A549 (cell line): ENCODE results near the gene C1GALT1. TPM values are rescaled to one million over a fixed set of nuclear protein-coding genes. Genes with fewer than 3 reads are reported as not detected.

Source experiments
- ATAC-seq, 2 experiments: fragments of 200-7000 bp in 1 of 2; fragments of >200 bp in 1 of 2; cut with Nextera tagmentation in 1 of 2; cut with Tn5 transposase in 1 of 2; 3 replicates each; pipeline versions ENCODE4 v1.8.0 to v1.9.1; 2018 to 2020; ENCODE audit warnings: mild to moderate bottlenecking in 1 of 2, moderate library complexity in 1 of 2
- CTCF ChIA-PET: fragments of 300-600 bp; sonication (Branson Sonifier 250); formaldehyde crosslinking; extraction: SDS; loops from one replicate; lab custom pipeline; 2021; ENCODE audit warnings: antibody characterized with exemption, inconsistent platforms; lab: Yijun Ruan, JAX
- POLR2A ChIA-PET: fragments of 350-600 bp; formaldehyde crosslinking; extraction: SDS; loops from one replicate; lab custom pipeline; 2021; ENCODE audit warnings: antibody characterized with exemption, inconsistent platforms; lab: Yijun Ruan, JAX
- DNase-seq, 2 experiments: peaks; one replicate each; pipeline versions ENCODE4 v3.0.0 to v3.0.0-alpha.2; 2011 to 2016; ENCODE audit warnings: low read depth in 1 of 2, low spot score in 1 of 2
- FAIRE-seq: peaks from 2 replicates; lab custom pipeline; 2011; peaks lifted over from hg19 to GRCh38; lab: Jason Lieb, UNC
- H3K27ac ChIP-seq, 2 experiments: fragments of >200 bp; sonication (Bioruptor Twin); formaldehyde crosslinking; 3 replicates each; pipeline ENCODE4 v1.5.1; 2016 to 2017
- H3K4me1 ChIP-seq: fragments of >200 bp; sonication (Bioruptor Twin); formaldehyde crosslinking; 3 replicates; pipeline ENCODE4 v1.6.1; 2016
- H3K4me2 ChIP-seq: fragments of >200 bp; sonication (Bioruptor Twin); formaldehyde crosslinking; 3 replicates; pipeline ENCODE4 v1.6.1; 2016
- H3K4me3 ChIP-seq: fragments of >200 bp; sonication (Bioruptor Twin); formaldehyde crosslinking; 3 replicates; pipeline ENCODE4 v1.5.1; 2016
- H3K9me3 ChIP-seq: fragments of >200 bp; sonication (Bioruptor Twin); formaldehyde crosslinking; 3 replicates; pipeline ENCODE4 v1.6.1; 2016
- BHLHE40 ChIP-seq: IDR thresholded peaks from 2 replicates; pipeline ENCODE4 v1.6.1; 2012; ENCODE audit warnings: low read depth, low read length, inconsistent platforms
- FOSB ChIP-seq: fragments of 250-450 bp; sonication (Bioruptor Pico); IDR thresholded peaks from 2 replicates; pipeline ENCODE4 v1.5.0; 2020; ENCODE audit warnings: mild to moderate bottlenecking, moderate library complexity
- FOSL2 ChIP-seq, 2 experiments: fragments of 450-650 bp in 1 of 2; fragments of >200 bp in 1 of 2; sonication (Bioruptor Twin) in 1 of 2; formaldehyde crosslinking; IDR thresholded peaks; 2 replicates each; pipeline versions ENCODE4 v1.5.0 to v1.6.1; 2016 to 2020; ENCODE audit warnings: mild to moderate bottlenecking in 1 of 2, moderate library complexity in 1 of 2
- HES2 ChIP-seq: fragments of >200 bp; sonication (Bioruptor Twin); formaldehyde crosslinking; IDR thresholded peaks from 2 replicates; pipeline ENCODE4 v1.6.1; 2016
- HMGXB4 ChIP-seq: fragments of 250-450 bp; sonication (Bioruptor Pico); IDR thresholded peaks from 2 replicates; pipeline ENCODE4 v1.5.0; 2021; ENCODE audit warnings: mild to moderate bottlenecking, moderate library complexity, borderline replicate concordance
- JUNB ChIP-seq: fragments of >200 bp; sonication (Bioruptor Twin); formaldehyde crosslinking; IDR thresholded peaks from 2 replicates; pipeline ENCODE4 v1.6.1; 2016
- KDM5A ChIP-seq: fragments of 200-600 bp; sonication (generic); IDR thresholded peaks from 2 replicates; pipeline ENCODE4 v1.6.1; 2016; ENCODE audit warnings: antibody characterized with exemption, mild to moderate bottlenecking
- MAZ ChIP-seq: fragments of 150-350 bp; IDR thresholded peaks from 2 replicates; pipeline ENCODE4 v1.6.1; 2014; ENCODE audit warnings: antibody characterized with exemption, low read depth, low read length, borderline replicate concordance
- NFE2L2 ChIP-seq: fragments of 150-350 bp; conservative IDR thresholded peaks from 2 replicates; pipeline ENCODE4 v1.6.1; 2014; ENCODE audit warnings: low read length
- NR3C1 ChIP-seq: fragments of >200 bp; sonication (Bioruptor Twin); formaldehyde crosslinking; IDR thresholded peaks from 3 replicates; pipeline ENCODE4 v1.6.1; 2017
- PBX3 ChIP-seq: IDR thresholded peaks from 2 replicates; pipeline ENCODE4 v1.6.1; 2012
- PHF8 ChIP-seq: fragments of 200-600 bp; sonication (generic); IDR thresholded peaks from 2 replicates; pipeline ENCODE4 v1.6.1; 2016; ENCODE audit warnings: low read depth, mild to moderate bottlenecking, antibody characterized with exemption, moderate library complexity, borderline replicate concordance
- REST ChIP-seq: fragments of 200-600 bp; sonication (generic); IDR thresholded peaks from 2 replicates; pipeline ENCODE4 v1.6.1; 2016; ENCODE audit warnings: antibody characterized with exemption, mild to moderate bottlenecking, moderate library complexity
- SMC3 ChIP-seq: fragments of >200 bp; sonication (Bioruptor Twin); formaldehyde crosslinking; IDR thresholded peaks from 3 replicates; pipeline ENCODE4 v1.6.1; 2018; ENCODE audit warnings: inconsistent platforms
- USF2 ChIP-seq: fragments of 450-650 bp; IDR thresholded peaks from 2 replicates; pipeline ENCODE4 v1.6.1; 2014; ENCODE audit warnings: antibody characterized with exemption
- ZNF302 ChIP-seq: fragments of 250-450 bp; sonication (Bioruptor Pico); IDR thresholded peaks from 2 replicates; pipeline ENCODE4 v1.9.0; 2021; ENCODE audit warnings: inconsistent platforms, mild to moderate bottlenecking, moderate library complexity
- ZSCAN20 ChIP-seq: fragments of 250-450 bp; sonication (Bioruptor Pico); IDR thresholded peaks from 2 replicates; pipeline ENCODE4 v1.8.0; 2022; ENCODE audit warnings: mild to moderate bottlenecking, moderate library complexity
- WGBS: methylation state at CpG from one replicate; pipeline ENCODE4 v1.1.6; 2017; ENCODE audit errors: missing lambda C conversion rate; 5-methylcytosine and 5-hydroxymethylcytosine counted together
- polyA plus RNA-seq, 4 experiments: library from polyadenylated mRNA; depleted of rRNA in 3 of 4; stranded (reverse); fragments of >200 nt; fragmentation: RNase III in 1 of 4; extraction: RNeasy Plus Mini Kit Qiagen cat#74134 plus additional on column Dnase treatment in 1 of 4; gene quantifications; 2 replicates in 3 of 4; 3 replicates in 1 of 4; pipeline ENCODE4 v1.2.3, GENCODE V29; 2011 to 2017

C1GALT1 gene
- polyA plus RNA-seq, 2 of the 4 experiments (the other 2 are of a cell fraction): 24.1 to 50.1 TPM

GRCh38 chr7:7183061-7183837 lies 905 bp downstream of the C1GALT1 start:
- Histone ChIP-seq H3K4me2 (peak overlapping the region; percentile 91), H3K4me3 (peak overlapping the region; percentile 72), H3K4me1 (peaks cover 29% of the 10 kb centered on the region), H3K27ac (peak overlapping the region; percentile 79 to 92), H3K9me3 (no peaks in the 10 kb centered on the region)
- ChIA-PET CTCF (interaction anchor here (1.0 to 2.6 kb wide), 6 partner anchors 34 to 239 kb away, joined by 4 to 11 read pairs (median 6); no protein-coding TSS in a partner anchor), POLR2A (interaction anchor here (0.6 to 2.3 kb wide), 4 partner anchors 15 to 242 kb away, joined by 3 to 8 read pairs (median 3); no protein-coding TSS in a partner anchor)
- TF ChIP-seq BHLHE40 (no peak), MAZ (no peak)
- 8% methylated on average over 9 of the region's 44 CpGs for WGBS
- ATAC-seq: peak; percentile 62 to 74
- no peak for FAIRE-seq
- DNase-seq: peak; percentile 34 to 52

- Histone ChIP-seq H3K4me1 (peaks cover 22% of the 10 kb centered on the region), H3K4me3 (peak overlapping the region; percentile 72), H3K27ac (peak overlapping the region; percentile 79 to 92; a peak in 4 of 6 replicates), H3K4me2 (peak overlapping the region; percentile 91), H3K9me3 (no peaks in the 10 kb centered on the region)
- TF ChIP-seq PBX3: no peak
- no peak for TF ChIP-seq FOSL2 (IDR thresholded peaks at IDR 0.05)
- TF ChIP-seq FOSL2 (CRISPR knock-in tag; IDR thresholded peaks at IDR 0.05): peak; percentile 46; the same call in 1 of the 2 replicates
- no peak for DNase-seq
- ChIA-PET CTCF (interaction anchor here (0.8 to 2.6 kb wide), 5 partner anchors 11 to 238 kb away, joined by 3 to 11 read pairs (median 7); no protein-coding TSS in a partner anchor), POLR2A (no interaction called here)
- no peak for ATAC-seq
- WGBS: 63% methylated on average over 4 of the region's 4 CpGs
- no peak for FAIRE-seq
These were observed 1.6 kb downstream of the C1GALT1 start for GRCh38 chr7:7183838-7184463.

GRCh38 chr7:7185371-7185989 lies 3.1 kb downstream of the C1GALT1 start:
- WGBS: 86% methylated on average over 7 of the region's 7 CpGs
- CTCF ChIA-PET: interaction anchor here (0.8 kb wide), 1 partner anchor 239 kb away, joined by 3 read pairs; no protein-coding TSS in a partner anchor
- H3K4me2 ChIP-seq: no peak overlapping the region

GRCh38 chr7:7188091-7188490 lies 5.7 kb downstream of the C1GALT1 start:
- H3K4me2 ChIP-seq: no peak overlapping the region
- H3K9me3 ChIP-seq: no peaks in the 10 kb centered on the region
- no peak overlapping the region for H3K27ac ChIP-seq
- DNase-seq (no peak), ATAC-seq (no peak), FAIRE-seq (no peak)
- no peak overlapping the region for H3K4me3 ChIP-seq
- CTCF ChIA-PET: interaction anchor here (1.2 kb wide), 1 partner anchor 85 kb away, joined by 3 read pairs; no protein-coding TSS in a partner anchor
- peaks cover 17% of the 10 kb centered on the region; the same call in 2 of the 3 replicates for H3K4me1 ChIP-seq
- POLR2A ChIA-PET: no interaction called here
- TF ChIP-seq ZNF302 (CRISPR knock-in tag) (no peak), NR3C1 (no peak), HMGXB4 (CRISPR knock-in tag) (no peak), NFE2L2 (no peak), SMC3 (no peak), KDM5A (no peak), ZSCAN20 (CRISPR knock-in tag) (no peak), USF2 (no peak), JUNB (no peak), PHF8 (no peak), REST (no peak), FOSB (CRISPR knock-in tag) (no peak)

More at GRCh38 chr7:7185371-7185989, 3.1 kb downstream of the C1GALT1 start:
- ATAC-seq (no peak), DNase-seq (no peak), FAIRE-seq (no peak)
- Histone ChIP-seq H3K9me3 (no peaks in the 10 kb centered on the region), H3K27ac (no peak overlapping the region), H3K4me1 (peaks cover 25% of the 10 kb centered on the region), H3K4me3 (no peak overlapping the region)
- TF ChIP-seq ZSCAN20 (CRISPR knock-in tag): no peak
- no peak for TF ChIP-seq HES2
- no peak for TF ChIP-seq MAZ
- POLR2A ChIA-PET: no interaction called here
